Activated CD8-positive, alpha-beta memory T cell treated with anti-CD3 and anti-CD28 coated beads for 1 hour (primary cell): ENCODE results near the gene CIDEA.

Experiments used
- DNase-seq, 2 donors: peaks; one replicate each; pipeline ENCODE4 v3.0.0-alpha.2; 2020; ENCODE audit warnings: low read depth in 1 of 2; ENCODE audit errors: extremely low read depth in 1 of 2

The CIDEA gene

GRCh38 chr18:12315911-12316310 is 61.8 kb downstream of the CIDEA start:
- no peak for DNase-seq

- DNase-seq: no peak
Measured at GRCh38 chr18:12317664-12318333, 63.6 kb downstream of the CIDEA start.

GRCh38 chr18:12318334-12318697 is 64.2 kb downstream of the CIDEA start:
- no peak for DNase-seq

- no peak for DNase-seq
Measured at GRCh38 chr18:12318857-12319256, 64.7 kb downstream of the CIDEA start.

GRCh38 chr18:12321333-12321732 is 67.2 kb downstream of the CIDEA start:
- no peak for DNase-seq

- no peak for DNase-seq
Measured at GRCh38 chr18:12324991-12325725, 71.0 kb downstream of the CIDEA start.

GRCh38 chr18:12325726-12326245 is 71.6 kb downstream of the CIDEA start:
- no peak for DNase-seq

GRCh38 chr18:12326711-12327460 is 72.7 kb downstream of the CIDEA start:
- no peak for DNase-seq
